GM19023 (cell line): Measurements from ENCODE around the gene TMEFF2.
"Not testable (repeated sequence)": the region's sequence is repeated elsewhere in the genome, so short reads cannot be mapped to it uniquely, and the experiment has no call there.

Source experiments
- ATAC-seq: cut with Tn5 transposase; IDR thresholded peaks from one replicate; pipeline ENCODE4 v1.9.1; 2021; ENCODE audit warnings: mild to moderate bottlenecking, moderate library complexity; ENCODE audit not compliant: unreplicated experiment

Gene TMEFF2

DNA sequence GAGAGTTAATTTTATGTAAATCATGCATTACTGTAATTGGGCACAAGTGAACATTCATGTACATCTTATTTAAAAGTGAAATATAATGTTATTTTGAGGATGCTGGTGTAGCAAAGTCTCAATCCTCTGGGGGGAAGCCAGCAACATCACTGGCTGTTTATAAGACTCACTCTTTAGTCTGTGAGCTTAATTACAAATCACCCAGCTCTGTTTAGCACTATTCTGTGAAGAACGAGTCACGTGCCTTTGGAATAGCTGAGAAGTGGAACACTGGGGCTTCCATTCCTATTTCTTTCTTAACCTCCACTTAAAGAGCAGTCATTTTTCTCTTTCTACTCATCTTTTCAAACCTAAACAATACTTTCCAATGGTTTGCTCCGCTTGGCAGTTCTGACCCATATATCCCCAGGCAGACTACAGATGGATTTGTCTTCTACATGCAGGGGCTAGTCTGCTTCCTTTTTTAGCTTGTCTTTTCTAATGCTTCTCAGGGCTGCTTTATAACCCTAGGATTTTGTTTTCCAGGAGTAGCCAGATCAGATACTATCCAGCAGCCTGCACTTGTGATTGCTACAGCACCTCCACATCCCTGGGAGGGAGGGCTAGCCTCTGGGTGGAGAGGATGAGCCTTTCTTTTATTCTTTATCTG lies 252.5 kb downstream of the TMEFF2 start:
- no peak for ATAC-seq

DNA sequence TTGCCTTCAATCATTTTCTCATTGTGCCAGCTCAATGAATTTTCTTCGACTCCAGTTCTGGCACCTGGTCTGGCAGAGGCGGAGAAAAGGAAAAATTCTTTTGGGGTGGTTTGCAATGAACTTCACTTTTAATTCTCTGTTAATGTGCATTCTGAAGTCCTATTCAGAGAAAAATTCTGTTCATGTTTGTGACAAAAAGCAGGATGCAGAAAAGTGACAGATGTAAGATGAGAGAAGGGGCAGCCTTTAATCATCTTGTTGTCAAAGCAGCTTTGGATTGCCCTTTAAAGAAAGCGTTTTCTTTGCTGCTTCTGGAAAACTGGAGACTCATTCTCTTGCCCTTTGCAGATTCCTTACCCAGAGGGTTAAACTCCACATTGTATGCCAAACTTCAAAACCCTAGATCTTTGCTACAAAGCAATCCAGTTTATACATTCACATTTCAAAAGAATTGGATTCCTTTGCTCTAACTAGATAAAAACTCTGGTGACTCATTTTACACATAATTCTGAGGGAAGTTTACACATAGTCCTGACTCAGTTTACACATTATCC lies 253.3 kb downstream of the TMEFF2 start:
- ATAC-seq, result no peak

DNA sequence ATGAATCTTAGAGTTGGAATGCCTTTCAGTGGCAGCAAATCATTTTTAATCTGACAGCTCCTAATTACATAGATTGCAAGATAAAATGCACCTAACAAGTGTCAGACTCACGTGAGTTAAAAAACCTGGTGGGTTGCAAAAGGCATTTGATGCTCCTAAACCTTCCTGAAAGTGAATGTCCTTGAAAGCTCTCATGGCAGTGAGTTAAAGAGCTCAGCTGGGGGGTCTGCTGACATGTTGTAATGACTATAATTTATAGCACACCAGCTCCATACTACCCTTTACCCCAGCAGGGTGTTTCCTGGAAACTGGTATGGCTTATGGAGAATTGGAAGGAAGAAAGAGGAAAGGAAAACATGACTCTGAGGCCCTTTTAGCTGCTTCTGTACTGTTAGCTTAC lies 256.0 kb downstream of the TMEFF2 start:
- no peak for ATAC-seq

DNA sequence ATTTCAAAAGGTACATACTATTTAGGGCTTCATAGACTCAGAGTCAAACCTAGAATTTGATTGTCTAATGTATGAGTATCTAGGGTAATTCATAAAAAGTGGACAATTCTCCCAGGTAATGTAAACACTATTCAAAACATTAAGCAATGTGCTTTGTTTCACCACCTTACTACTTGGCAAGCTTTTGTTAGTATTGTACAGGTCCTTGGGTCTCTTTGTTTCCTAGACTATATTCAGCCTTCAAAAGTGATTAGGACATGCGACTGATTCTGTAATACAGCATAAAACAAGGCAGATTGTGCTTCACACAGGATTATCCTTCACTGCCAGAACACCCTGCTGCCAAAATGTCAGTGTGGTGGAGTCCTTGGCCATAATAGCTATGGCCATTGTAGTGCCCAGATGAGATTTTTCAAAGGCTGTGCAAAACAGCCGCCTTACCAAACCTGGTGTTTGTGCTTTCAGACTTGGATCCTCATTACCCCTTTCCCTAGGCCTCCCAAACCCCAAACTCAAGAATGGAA lies 257.8 kb downstream of the TMEFF2 start:
- no peak for ATAC-seq

DNA sequence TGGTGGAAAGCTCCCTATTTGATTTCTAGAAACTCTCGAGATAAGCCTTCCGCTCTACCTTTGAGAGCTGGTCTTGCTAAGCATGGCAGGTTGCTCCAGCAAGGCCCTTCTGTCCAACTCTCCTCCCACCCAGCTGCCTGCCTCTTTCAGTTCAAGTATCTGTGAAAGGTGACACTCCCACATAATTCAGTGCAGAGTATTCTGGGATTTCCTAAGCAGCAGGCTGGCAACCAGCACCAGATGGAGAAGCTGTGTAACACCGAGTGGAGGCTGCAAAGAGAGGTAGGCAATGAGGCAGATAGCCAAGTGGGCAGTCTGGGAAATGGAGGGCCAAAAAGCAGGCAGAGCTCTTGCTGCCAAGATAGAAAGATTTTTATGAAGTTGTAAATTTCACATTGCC lies 259.5 kb downstream of the TMEFF2 start:
- no peak for ATAC-seq

DNA sequence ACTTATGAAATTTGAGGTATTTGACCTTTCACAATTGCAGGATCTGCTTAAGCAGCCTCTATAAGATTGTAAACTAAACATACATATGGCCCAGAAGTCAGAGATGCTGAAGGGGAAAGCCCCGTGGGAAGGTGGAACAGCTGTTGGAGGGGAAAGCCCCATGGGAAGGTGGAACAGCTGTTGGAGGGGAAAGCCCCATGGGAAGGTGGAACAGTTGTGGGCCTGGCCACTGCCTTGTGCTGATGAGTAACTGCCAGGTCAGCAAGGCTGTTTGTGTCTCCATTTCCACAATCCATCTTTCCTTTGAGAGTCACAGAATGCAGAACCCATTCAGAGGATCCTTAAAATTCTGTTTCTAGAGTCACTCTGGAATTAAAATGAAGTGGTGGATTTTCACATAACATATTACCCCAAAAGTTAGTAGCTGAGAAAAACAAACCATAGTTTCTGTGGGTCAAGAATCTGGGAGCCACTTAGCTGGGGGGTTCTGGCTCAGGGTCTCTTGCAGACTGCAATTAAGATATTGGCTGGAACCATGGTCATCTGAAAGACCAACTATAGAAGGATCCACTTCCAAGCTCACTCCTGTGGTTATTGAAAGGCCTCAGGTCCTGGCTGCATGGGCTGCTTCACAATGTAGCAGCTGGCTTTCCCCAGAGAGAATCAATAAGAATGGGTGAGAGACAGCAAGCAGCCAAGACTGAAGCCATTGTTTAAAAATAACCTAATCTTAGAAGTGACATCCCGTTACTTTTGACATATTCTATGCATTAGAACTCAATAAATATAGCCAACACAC lies 261.2 kb downstream of the TMEFF2 start:
- peak; percentile 99 for ATAC-seq

DNA sequence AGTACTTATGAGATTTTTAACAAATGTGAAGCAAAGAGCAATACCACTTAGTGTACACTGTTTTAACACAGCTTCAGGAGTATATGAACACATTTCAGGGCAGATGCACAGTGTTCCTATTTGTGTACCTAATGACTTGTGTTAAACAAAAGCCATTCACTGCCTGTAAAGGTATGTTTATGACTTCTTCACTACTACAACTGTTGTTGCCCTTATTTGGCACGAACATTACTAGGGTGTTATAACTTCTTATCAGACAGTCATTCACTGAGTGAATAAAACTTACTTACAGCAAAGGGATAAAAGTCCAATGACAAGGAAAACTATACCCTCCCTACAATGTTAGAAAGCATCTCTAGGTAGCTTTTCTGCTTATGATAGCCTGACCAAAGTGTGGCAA lies 262.4 kb downstream of the TMEFF2 start:
- no peak for ATAC-seq

DNA sequence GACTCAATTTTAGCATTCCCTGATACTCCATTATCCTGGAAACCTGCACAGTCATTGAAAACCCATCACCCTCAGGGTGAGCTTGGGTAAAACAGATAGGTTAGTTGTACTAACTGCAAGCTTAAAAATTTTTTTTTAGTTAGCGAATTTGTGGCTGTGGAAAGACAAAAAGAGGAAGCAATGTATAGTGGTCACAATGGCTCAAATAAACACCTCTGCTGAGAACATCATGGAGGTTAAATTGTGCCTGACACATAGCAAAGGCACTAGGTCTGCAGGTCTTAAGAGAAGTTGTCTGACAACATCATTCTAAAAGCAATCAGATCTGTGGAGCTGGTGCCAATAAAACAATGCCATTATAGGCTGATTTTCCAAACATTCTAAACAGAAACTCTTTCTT lies 263.4 kb downstream of the TMEFF2 start:
- ATAC-seq, result no peak

DNA sequence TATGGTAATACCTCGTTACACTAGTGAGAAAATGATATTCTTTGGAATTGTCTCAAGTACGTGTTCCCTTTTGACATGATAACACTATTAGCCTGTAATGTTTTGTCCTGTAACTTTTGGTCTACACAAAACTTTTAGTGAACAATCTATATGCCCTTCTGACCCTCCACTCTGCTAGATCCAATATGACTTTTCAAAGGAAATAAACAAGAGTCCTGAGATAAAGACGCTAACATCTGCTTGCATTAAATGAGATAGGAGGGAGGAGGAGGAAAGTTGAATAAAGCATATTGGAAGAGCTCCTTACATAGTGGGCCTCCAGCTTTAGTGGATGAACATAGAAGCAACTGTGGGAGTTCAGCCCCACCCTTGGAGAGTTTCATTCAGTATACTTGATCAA lies 264.5 kb downstream of the TMEFF2 start:
- ATAC-seq, result no peak

DNA sequence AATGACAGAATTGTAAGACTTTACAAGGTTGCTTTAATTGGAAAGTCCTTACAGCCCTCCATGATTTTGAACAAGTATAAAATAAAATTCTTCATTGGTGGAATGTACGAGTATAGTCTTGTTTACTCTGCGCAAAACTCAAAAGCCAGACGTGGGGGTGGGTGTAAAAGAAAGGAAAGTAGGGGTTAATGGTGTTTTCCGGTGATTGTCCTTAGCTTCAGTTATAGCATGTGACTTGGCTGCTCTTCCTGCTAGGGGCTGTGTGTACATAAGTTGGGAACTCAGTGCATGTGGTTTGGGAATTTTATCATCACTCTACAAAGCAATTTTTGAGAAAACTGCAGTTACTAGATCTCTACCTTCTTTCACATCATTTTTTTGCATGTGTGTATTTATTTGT lies 265.4 kb downstream of the TMEFF2 start:
- ATAC-seq, result no peak

DNA sequence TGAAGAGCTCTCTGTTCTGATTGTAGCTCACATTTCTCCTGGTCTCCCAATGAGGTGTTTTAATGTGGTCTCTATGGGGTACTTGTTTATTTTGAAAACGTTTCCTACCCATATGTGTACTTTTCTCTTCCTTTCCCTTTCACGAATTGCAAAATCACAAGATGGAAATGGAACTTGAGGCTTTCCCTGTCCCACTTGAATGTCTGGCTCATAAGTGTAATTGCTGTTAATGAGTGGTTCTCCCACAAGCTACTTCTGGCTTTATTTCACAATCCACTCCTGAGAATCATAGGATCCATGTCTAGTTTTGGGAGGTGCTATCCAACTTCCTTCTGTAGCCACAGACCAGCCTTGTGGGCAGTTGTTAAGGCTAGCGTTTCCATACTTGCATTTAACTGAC lies 266.7 kb downstream of the TMEFF2 start:
- ATAC-seq, result no peak

DNA sequence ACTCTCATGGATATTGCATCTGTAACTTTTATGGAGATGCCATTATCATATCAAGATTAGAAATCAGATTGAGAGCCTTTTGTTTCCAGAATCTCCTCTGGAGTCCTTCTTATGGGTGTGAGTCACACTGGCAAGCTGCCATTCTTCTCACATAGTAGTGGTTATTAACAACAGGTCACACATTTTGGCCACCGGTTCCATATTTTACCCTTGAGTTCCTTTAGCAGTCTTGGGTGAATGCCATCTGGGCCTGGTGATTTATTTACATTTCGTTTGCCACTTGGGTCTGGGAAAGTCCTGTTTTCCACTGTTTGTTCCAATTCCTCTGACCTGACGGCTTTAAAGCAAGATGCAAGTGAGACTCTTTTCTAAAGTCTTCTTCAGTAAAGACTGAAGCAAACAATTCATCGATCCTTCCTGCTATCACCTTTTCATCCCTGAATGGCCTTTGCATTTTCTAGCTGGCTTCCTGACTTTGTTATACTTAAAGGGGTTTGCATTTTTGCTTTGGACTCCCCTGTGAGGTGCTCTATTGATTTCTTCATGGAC lies 267.3 kb downstream of the TMEFF2 start:
- no peak for ATAC-seq

DNA sequence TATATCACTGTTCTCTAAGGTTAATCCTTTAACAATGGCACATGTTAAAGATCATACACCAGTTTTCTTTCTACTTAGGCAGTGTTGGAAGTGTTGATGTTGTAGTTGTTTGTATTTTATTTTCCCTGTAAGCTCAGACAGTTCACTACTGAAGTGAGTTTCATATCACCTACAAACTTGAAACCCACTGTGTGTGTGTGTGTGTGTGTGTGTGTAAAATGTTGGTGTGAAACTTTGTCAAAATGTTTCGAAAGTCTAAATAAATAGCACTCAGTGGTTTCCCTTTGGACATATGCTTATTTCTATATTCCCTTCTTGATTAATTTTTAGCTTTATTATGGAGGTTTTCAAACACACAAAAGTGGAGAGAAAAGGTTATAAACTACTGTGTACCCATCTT lies 268.1 kb downstream of the TMEFF2 start:
- ATAC-seq, result no peak

DNA sequence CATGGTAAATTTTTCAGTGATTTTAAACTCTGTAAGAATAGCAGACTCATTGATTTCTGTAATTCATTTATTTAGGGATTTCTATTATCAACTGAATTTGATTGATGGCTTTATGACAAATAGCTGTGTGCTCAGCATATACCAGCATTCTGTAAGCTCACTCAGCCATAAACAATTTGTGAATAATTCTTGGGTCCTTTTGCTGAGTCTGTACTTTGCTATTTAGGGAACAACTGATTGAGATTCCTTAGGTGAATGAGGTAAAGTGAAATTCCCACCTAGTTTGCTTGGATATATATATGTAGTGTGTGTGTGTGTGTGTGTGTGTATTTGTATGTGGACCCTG lies 271.1 kb downstream of the TMEFF2 start:
- no peak for ATAC-seq

DNA sequence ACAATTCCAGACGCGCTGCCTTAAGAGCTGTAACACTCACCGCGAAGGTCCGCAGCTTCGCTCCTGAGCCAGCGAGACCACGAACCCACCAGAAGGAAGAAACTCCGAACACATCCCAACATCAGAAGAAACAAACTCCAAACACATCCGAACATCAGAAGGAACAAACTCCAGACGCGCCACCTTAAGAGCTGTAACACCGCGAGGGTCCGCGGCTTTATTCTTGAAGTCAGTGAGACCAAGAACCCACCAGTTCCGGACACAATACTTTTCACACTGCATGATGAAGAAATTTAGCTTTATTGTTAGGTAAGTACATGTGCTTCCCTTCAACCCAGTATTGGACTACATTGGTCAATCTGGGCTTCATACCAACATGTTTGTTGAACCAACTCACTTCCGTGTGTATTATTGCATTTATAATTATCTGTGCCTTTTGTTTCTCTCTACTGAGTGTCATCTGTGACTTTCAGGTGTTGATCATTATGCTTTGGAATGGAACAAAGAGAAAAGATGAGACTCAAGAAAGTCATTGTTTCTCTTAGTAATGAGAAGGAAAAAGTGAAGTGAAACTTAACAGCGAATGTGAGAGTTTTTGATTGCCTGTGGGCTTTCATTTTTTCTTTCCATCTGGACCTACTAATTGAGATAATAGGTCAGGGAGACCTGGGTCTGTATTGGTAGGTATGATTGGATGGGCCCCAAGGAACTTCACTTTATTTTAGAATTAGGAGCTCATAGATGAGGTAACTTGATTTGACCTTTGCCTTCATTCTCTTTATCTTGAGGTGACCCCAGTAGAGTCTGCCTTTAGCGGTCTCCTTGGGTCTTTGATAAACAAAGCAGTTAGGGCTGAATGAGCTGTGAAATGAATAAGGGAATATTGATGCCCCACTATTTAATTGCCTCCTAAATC lies 271.7 kb downstream of the TMEFF2 start:
- peak; percentile 94 for ATAC-seq

DNA sequence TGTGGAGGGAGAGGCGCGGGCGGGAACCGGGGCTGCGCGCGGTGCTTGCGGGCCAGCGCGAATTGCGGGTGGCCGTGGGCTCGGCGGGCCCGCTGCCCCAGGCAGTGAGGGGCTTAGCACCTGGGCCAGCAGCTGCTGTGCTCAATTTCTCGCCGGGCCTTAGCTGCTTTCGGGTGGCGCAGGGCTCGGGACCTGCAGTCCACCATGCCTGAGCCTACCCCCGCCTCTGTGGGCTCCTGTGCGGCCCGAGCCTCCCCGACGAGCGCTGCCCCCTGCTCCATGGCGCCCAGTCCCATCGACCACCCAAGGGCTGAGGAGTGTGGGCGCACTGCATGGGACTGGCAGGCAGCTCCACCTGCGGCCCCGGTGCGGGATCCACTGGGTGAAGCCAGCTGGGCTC lies 273.1 kb downstream of the TMEFF2 start:
- ATAC-seq, result not testable (repeated sequence)

DNA sequence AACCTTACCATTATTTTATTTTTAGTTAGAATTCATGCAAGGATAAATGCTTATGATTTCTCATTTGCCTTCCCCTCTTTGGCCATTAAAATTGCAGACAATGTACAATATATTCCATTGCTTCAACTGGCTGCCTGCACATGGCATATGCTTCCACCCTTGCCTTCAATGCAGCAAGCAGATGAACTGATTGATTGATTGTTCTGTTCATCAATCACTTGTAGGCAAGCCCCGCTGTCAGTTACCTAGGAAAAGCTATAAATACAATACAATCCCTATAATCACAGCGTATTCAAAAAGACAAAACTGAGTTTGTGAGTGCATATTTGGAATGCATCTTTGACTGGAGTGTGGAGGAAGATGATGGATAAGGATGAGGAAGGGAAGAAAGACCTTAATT lies 274.2 kb downstream of the TMEFF2 start:
- no peak for ATAC-seq

DNA sequence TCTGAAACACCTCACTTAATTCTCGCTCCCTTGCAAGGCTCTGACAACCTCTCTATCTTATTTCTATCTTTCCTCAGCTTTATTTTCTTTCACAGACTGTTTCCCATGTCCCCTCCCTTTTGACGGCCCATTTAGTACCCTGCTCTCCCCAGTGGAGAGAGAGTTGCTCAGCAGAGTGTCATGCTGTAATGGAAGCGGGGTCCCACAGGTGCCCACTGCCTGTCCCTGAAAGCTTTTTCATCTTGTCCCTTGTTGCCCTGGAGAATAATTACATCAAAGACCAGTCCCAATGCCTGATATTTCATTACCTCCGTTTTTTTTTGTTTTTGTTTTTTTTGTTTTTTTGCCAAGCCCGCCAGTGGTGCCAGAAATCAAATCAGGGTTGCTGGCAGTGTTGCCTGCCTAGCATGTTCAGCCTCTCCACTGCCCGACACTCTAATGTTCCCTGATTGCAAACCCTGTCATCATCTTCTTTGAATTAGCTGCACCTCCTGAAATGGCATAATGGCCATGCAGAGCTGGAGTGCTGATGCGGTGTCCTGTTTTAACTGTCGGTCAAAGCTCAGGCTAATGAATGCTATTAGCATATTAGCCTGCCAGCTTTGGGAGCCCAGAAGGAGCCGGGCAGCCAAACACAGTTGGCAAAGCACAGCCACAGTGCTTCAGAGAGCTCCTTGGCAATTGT lies 276.6 kb downstream of the TMEFF2 start:
- ATAC-seq, result no peak

DNA sequence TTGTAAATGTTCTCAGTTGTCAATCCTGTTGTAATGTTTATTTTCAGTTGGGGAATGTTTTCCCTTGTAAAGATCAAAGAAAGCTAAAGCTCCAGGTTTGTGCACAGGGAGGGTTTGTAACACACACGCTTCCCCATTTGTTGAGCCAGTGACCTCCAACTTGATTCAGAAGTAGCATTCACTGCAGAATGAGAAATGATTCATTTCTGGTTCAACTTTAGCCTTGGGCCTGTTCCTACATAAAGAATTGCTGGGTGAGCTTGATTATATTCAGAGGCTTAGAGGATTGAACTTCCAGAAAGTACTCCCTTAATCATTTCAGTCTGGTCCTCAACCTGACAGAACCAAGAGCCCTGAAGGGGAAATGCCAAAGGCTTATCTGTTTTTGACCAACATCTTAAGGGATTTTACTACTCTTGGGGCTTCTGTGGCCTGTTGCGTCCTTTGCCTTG lies 277.3 kb downstream of the TMEFF2 start:
- no peak for ATAC-seq

DNA sequence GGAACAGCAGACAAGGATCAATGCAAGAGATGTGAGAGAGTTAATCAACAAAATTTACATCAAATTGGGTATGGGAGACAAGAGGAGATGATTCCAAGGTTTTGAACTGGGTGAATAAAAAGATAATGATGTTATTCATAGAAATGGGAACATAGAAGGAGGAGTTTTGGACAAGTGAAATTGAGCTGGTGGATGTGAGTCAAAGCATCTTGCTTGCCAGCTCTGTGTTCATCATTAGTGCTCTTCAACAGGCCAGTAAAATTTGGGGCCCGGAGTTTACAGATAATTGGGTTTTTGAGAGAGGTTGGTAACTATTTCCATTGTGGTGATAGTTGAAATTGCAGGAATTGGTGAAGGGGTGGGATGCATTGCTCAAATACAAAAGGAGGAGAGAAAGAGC lies 277.9 kb downstream of the TMEFF2 start:
- ATAC-seq, result no peak
